Measurements from ENCODE around the gene ALPP. TPM values are rescaled to one million over a fixed set of nuclear protein-coding genes. Genes with fewer than 3 reads are reported as not detected.

The ALPP gene
- not detected in 2 replicates for total RNA-seq

DNA sequence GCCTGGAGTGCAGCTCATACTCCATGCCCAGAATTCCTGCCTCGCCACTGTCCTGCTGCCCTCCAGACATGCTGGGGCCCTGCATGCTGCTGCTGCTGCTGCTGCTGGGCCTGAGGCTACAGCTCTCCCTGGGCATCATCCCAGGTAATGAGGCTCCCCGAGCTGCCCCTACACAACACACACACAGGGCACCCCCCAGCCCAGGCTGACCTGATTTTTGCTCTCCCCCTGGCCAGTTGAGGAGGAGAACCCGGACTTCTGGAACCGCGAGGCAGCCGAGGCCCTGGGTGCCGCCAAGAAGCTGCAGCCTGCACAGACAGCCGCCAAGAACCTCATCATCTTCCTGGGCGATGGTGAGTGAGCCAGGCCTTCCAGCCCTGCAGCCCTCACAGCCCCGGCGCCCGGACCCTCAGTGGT is at the start of gene ALPP:
ALPP (plus strand) TSS at position 17 of the 417 bp plus-strand sequence; CDS start at position 69, 52 bp downstream.

DNA sequence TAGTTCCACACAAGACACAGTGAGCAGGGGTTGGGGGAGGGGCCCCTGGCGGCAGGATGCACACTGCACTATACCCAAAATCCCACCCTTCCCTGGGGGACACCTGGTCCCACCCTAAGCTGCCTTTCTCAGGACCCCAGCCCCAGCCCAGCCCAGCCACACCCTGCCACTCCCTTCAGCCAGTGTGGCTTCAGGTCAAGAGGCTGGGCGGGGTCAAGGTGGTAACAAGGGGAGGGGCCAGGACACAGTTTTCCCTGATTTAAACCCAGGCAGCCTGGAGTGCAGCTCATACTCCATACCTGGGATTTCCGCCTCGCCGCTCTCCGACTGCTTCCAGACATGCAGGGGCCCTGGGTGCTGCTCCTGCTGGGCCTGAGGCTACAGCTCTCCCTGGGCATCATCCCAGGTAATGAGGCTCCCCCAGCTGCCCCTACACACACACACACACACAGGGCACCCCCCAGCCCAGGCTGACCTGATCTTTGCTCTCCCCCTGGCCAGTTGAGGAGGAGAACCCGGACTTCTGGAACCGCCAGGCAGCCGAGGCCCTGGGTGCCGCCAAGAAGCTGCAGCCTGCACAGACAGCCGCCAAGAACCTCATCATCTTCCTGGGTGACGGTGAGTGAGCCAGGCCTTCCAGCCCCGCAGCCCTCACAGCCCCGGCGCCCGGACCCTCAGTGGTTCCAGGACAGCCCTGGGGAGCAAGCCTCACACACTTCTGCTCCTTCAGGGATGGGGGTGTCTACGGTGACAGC is 28.2 kb downstream of the ALPP start, which contains the start of gene ALPG:
ALPG (plus strand) TSS at position 289 of the 755 bp plus-strand sequence; CDS start at position 340, 51 bp downstream.

Other genes with a start within 250 kb of the ALPP start
- not detected in 2 replicates for gene ALPG, start 28.1 kb downstream of the ALPP start, total RNA-seq
- gene ALPI, start 77.4 kb downstream of the ALPP start, total RNA-seq: not detected in 2 replicates
- not detected in 2 replicates for gene ECEL1, start 109.1 kb downstream of the ALPP start, total RNA-seq
- not detected in 2 replicates for gene PRSS56, start 141.6 kb downstream of the ALPP start, total RNA-seq
- gene CHRND, start 147.4 kb downstream of the ALPP start, total RNA-seq: not detected in 2 replicates
- gene CHRNG, start 160.9 kb downstream of the ALPP start, total RNA-seq: not detected in 2 replicates
- 1.4 and 3.2 TPM in 2 replicates for gene TIGD1, start 171.8 kb downstream of the ALPP start, total RNA-seq
- 47.5 and 52.8 TPM in 2 replicates for gene EIF4E2, start 171.9 kb downstream of the ALPP start, total RNA-seq